ENCODE measurements around the gene XYLT2. TPM values are rescaled to one million over a fixed set of nuclear protein-coding genes. Genes with fewer than 3 reads are reported as not detected.

Gene XYLT2
- polyA plus RNA-seq, 3 donors: 4.4 to 10.2 (median 4.4) TPM

GRCh38 chr17:50353600-50354195, 7.8 kb downstream of the XYLT2 start:
- intact Hi-C loops (cut with micrococcal nuclease): no loop called here
- H3K9ac ChIP-seq (ENCODE audit: insufficient read depth, low read length, poor library complexity, severe bottlenecking): no peak overlapping the region
- peaks cover 47 to 57% of the 10 kb centered on the region in 2 donors for H3K36me3 ChIP-seq (replicated peaks in 1 of 2; ENCODE audit: control insufficient read depth in 1 of 2, insufficient read depth in 2 of 2, low read length in 2 of 2)
- no peak overlapping the region for H3K27ac ChIP-seq (ENCODE audit: low read depth in 1 of 2, low read length in 2 of 2)
- peaks cover 0 to 1% (median 0%) of the 10 kb centered on the region in 3 donors for H3K27me3 Mint-ChIP-seq (ENCODE audit: low read depth in 3 of 3)
- H3K4me1 ChIP-seq (ENCODE audit: control insufficient read depth in 1 of 2, insufficient read depth in 2 of 2, low read length in 2 of 2): no peaks in the 10 kb centered on the region
- peaks cover 13% of the 10 kb centered on the region for H4K20me1 ChIP-seq (ENCODE audit: insufficient read depth, low read length)
- no peaks in the 10 kb centered on the region for H3K9me3 ChIP-seq (replicated peaks in 1 of 2; ENCODE audit: control insufficient read depth in 1 of 2, insufficient read depth in 1 of 2, low read length in 2 of 2)
- H3K27ac Mint-ChIP-seq: no peak overlapping the region
- H3K27me3 ChIP-seq (ENCODE audit: control insufficient read depth in 2 of 2, insufficient read depth in 2 of 2, low read length in 2 of 2): no peaks in the 10 kb centered on the region
- H3K79me2 ChIP-seq (ENCODE audit: insufficient read depth, low read length): no peaks in the 10 kb centered on the region
- no peak overlapping the region for H3K4me3 ChIP-seq (replicated peaks in 1 of 3; ENCODE audit: low read depth in 2 of 3, low read length in 3 of 3)
- H3K4me3 Mint-ChIP-seq: no peak overlapping the region
- H3K4me2 ChIP-seq (replicated peaks; ENCODE audit: extremely low read depth, low read length, poor library complexity, severe bottlenecking): no peak overlapping the region
- TF ChIP-seq CTCF (IDR thresholded peaks at IDR 0.05): no peak
- H3K36me3 Mint-ChIP-seq: peaks cover 53% of the 10 kb centered on the region in 2 donors
- H3K9me3 Mint-ChIP-seq: no peaks in the 10 kb centered on the region
- H2AFZ ChIP-seq (ENCODE audit: insufficient read depth, low read depth, low read length, poor library complexity, severe bottlenecking): no peak overlapping the region
- WGBS (ENCODE audit: insufficient coverage): 98% methylated on average over 24 of the region's 27 CpGs
- DNase-seq: no peak
- peaks cover 2% of the 10 kb centered on the region for H3K4me1 Mint-ChIP-seq

- TF ChIP-seq CTCF (IDR thresholded peaks at IDR 0.05): no peak
- Histone ChIP-seq H3K36me3 (replicated peaks in 1 of 2; ENCODE audit: control insufficient read depth in 1 of 2, insufficient read depth in 2 of 2, low read length in 2 of 2) (peaks cover 52 to 62% of the 10 kb centered on the region in 2 donors), H3K9me3 (replicated peaks in 1 of 2; ENCODE audit: control insufficient read depth in 1 of 2, insufficient read depth in 1 of 2, low read length in 2 of 2) (no peaks in the 10 kb centered on the region), H3K4me2 (replicated peaks; ENCODE audit: extremely low read depth, low read length, poor library complexity, severe bottlenecking) (no peak overlapping the region), H3K27me3 (ENCODE audit: control insufficient read depth in 2 of 2, insufficient read depth in 2 of 2, low read length in 2 of 2) (no peaks in the 10 kb centered on the region), H4K20me1 (ENCODE audit: insufficient read depth, low read length) (peaks cover 13% of the 10 kb centered on the region), H3K4me1 (ENCODE audit: control insufficient read depth in 1 of 2, insufficient read depth in 2 of 2, low read length in 2 of 2) (no peaks in the 10 kb centered on the region), H3K79me2 (ENCODE audit: insufficient read depth, low read length) (no peaks in the 10 kb centered on the region), H2AFZ (ENCODE audit: insufficient read depth, low read depth, low read length, poor library complexity, severe bottlenecking) (no peak overlapping the region), H3K4me3 (replicated peaks in 1 of 3; ENCODE audit: low read depth in 2 of 3, low read length in 3 of 3) (no peak overlapping the region), H3K9ac (ENCODE audit: insufficient read depth, low read length, poor library complexity, severe bottlenecking) (no peak overlapping the region), H3K27ac (ENCODE audit: low read depth in 1 of 2, low read length in 2 of 2) (no peak overlapping the region)
- Mint-ChIP-seq H3K4me1 (no peaks in the 10 kb centered on the region), H3K36me3 (peaks cover 58% of the 10 kb centered on the region in 2 donors), H3K27ac (peak overlapping the region in 1 of 7 donors; percentile 38), H3K4me3 (no peak overlapping the region), H3K27me3 (ENCODE audit: low read depth in 3 of 3) (peaks cover 0 to 1% (median 0%) of the 10 kb centered on the region in 3 donors), H3K9me3 (no peaks in the 10 kb centered on the region)
- WGBS (ENCODE audit: insufficient coverage): 99% methylated on average over 14 of the region's 15 CpGs
- intact Hi-C loops (cut with micrococcal nuclease): no loop called here
- no peak for DNase-seq
Observed at GRCh38 chr17:50354198-50354597, 8.3 kb downstream of the XYLT2 start.
